SU-DHL-6 (cell line): ENCODE results near the gene NKX2-3.

Experiments used
- H2AFZ ChIP-seq: fragments of 200-600 bp; sonication (generic); 2 replicates; pipeline ENCODE4 v1.6.1; 2014; ENCODE audit warnings: low read depth, mild to moderate bottlenecking, moderate library complexity, mixed read lengths, antibody characterized with exemption, low read length; ENCODE audit not compliant: severe bottlenecking
- H3F3A ChIP-seq: fragments of 200-600 bp; shearing (Covaris generic); 2 replicates; pipeline ENCODE4 v1.6.0; 2016; ENCODE audit warnings: antibody characterized with exemption, mild to moderate bottlenecking; ENCODE audit not compliant: insufficient read depth
- H3K27ac ChIP-seq: fragments of 200-600 bp; sonication (generic); 2 replicates; pipeline ENCODE4 v1.5.1; 2016; ENCODE audit warnings: low read depth, mild to moderate bottlenecking, low read length, moderate library complexity, mixed read lengths
- H3K27me3 ChIP-seq: fragments of 200-600 bp; sonication (generic), shearing (Covaris generic); 2 replicates; pipeline ENCODE4 v1.6.0; 2014; ENCODE audit warnings: mild to moderate bottlenecking, low read length
- H3K36me3 ChIP-seq: fragments of 200-600 bp; sonication (generic); 2 replicates; pipeline ENCODE4 v1.6.1; 2014; ENCODE audit warnings: mild to moderate bottlenecking, low read length, mixed read lengths
- H3K4me2 ChIP-seq: fragments of 300-600, 200-600 bp; shearing (Covaris generic), sonication (generic); 2 replicates; pipeline ENCODE4 v1.6.0; 2014; ENCODE audit warnings: low read length, low read depth, mild to moderate bottlenecking; ENCODE audit not compliant: poor library complexity, severe bottlenecking
- H3K4me3 ChIP-seq: fragments of 200-600 bp; sonication (generic); 2 replicates; pipeline ENCODE4 v1.5.1; 2014; ENCODE audit warnings: antibody characterized with exemption, low read length, mild to moderate bottlenecking, mixed read lengths; ENCODE audit not compliant: insufficient read depth, poor library complexity, severe bottlenecking
- H3K79me2 ChIP-seq: fragments of 200-600 bp; sonication (generic); 2 replicates; pipeline ENCODE4 v1.6.1; 2014; ENCODE audit warnings: mild to moderate bottlenecking, low read length, moderate library complexity; ENCODE audit not compliant: insufficient read depth
- H3K9ac ChIP-seq: fragments of 200-600 bp; sonication (generic); 2 replicates; pipeline ENCODE4 v1.7.0; 2014; ENCODE audit warnings: mild to moderate bottlenecking, low read length
- H3K9me2 ChIP-seq: fragments of 200-600 bp; sonication (generic); replicated peaks from 2 replicates; pipeline ENCODE4 v1.6.1; 2014; ENCODE audit warnings: low read length; ENCODE audit not compliant: insufficient read depth
- H3K9me3 ChIP-seq: fragments of 200-600 bp; sonication (generic); 2 replicates; pipeline ENCODE4 v1.6.1; 2014; ENCODE audit warnings: low read length, mixed read lengths; ENCODE audit not compliant: insufficient read depth
- H4K20me1 ChIP-seq: fragments of 200-600 bp; sonication (generic); 2 replicates; pipeline ENCODE4 v1.6.1; 2014; ENCODE audit warnings: low read depth, mild to moderate bottlenecking, antibody characterized with exemption, low read length, moderate library complexity, mixed read lengths
- CTCF ChIP-seq: fragments of 200-600 bp; sonication (generic); IDR thresholded peaks from one replicate; pipeline ENCODE4 v1.5.1; 2017; ENCODE audit warnings: antibody characterized with exemption, mild to moderate bottlenecking, low read length, moderate library complexity; ENCODE audit not compliant: insufficient read depth, poor library complexity, severe bottlenecking
- EZH2phosphoT487 ChIP-seq: fragments of 200-600 bp; sonication (generic), shearing (Covaris generic); conservative IDR thresholded peaks from 2 replicates; pipeline ENCODE4 v1.6.1; 2018; ENCODE audit warnings: mild to moderate bottlenecking, antibody characterized with exemption, low read length, moderate library complexity, mixed read lengths

NKX2-3 gene

GRCh38 chr10:99555825-99556523 is 23.2 kb downstream of the NKX2-3 start:
- Histone ChIP-seq H3F3A (no peaks in the 10 kb centered on the region), H3K9ac (no peak overlapping the region), H3K4me3 (no peak overlapping the region), H3K36me3 (no peaks in the 10 kb centered on the region), H3K4me2 (no peak overlapping the region), H2AFZ (no peak overlapping the region), H3K27me3 (no peaks in the 10 kb centered on the region), H3K79me2 (no peaks in the 10 kb centered on the region), H3K27ac (no peak overlapping the region), H3K9me3 (no peaks in the 10 kb centered on the region), H3K9me2 (no peaks in the 10 kb centered on the region), H4K20me1 (no peaks in the 10 kb centered on the region)
- TF ChIP-seq EZH2phosphoT487, result no peak
- no peak for TF ChIP-seq CTCF

- H4K20me1 ChIP-seq, result no peaks in the 10 kb centered on the region
- H3K27ac ChIP-seq, result no peak overlapping the region
- H2AFZ ChIP-seq, result no peak overlapping the region
- no peaks in the 10 kb centered on the region for H3K36me3 ChIP-seq
- no peak for TF ChIP-seq CTCF
- no peak for TF ChIP-seq EZH2phosphoT487
- no peaks in the 10 kb centered on the region for H3K9me2 ChIP-seq
- H3K27me3 ChIP-seq, result no peaks in the 10 kb centered on the region
- no peaks in the 10 kb centered on the region for H3K79me2 ChIP-seq
- no peak overlapping the region for H3K4me2 ChIP-seq
- H3K9ac ChIP-seq, result no peak overlapping the region
- no peaks in the 10 kb centered on the region for H3K9me3 ChIP-seq
- no peaks in the 10 kb centered on the region for H3F3A ChIP-seq
- no peak overlapping the region for H3K4me3 ChIP-seq
Measured at GRCh38 chr10:99557044-99557443, 24.3 kb downstream of the NKX2-3 start.

- TF ChIP-seq CTCF, result no peak
- no peak for TF ChIP-seq EZH2phosphoT487
- Histone ChIP-seq H3K79me2 (no peaks in the 10 kb centered on the region), H3K4me3 (no peak overlapping the region), H3F3A (no peaks in the 10 kb centered on the region), H3K27me3 (no peaks in the 10 kb centered on the region), H3K27ac (no peak overlapping the region), H3K9me2 (no peaks in the 10 kb centered on the region), H3K4me2 (no peak overlapping the region), H2AFZ (no peak overlapping the region), H3K36me3 (no peaks in the 10 kb centered on the region), H4K20me1 (no peaks in the 10 kb centered on the region), H3K9me3 (no peaks in the 10 kb centered on the region), H3K9ac (no peak overlapping the region)
Measured at GRCh38 chr10:99558708-99559107, 26.0 kb downstream of the NKX2-3 start.
